HepG2 (cell line): ENCODE results near the gene LIPE. TPM values are rescaled to one million over a fixed set of nuclear protein-coding genes. Genes with fewer than 3 reads are reported as not detected.

ENCODE experiments used
- ATAC-seq: fragments of 200-7000 bp; cut with Tn5 transposase; 3 replicates; pipeline ENCODE4 v1.9.1; 2020; ENCODE audit warnings: mild to moderate bottlenecking, moderate library complexity
- BruUV-seq: library from RNA; stranded (reverse); fragments of 400-500 nt; replicated peaks from 2 replicates; lab custom pipeline; 2021; lab: Mats Ljungman, UMichigan
- CTCF ChIA-PET: fragments of 300-600 bp; formaldehyde crosslinking; extraction: SDS; loops from one replicate; lab custom pipeline; 2021; ENCODE audit warnings: low total read pairs, inconsistent platforms, low intra/inter-chr PET ratio; lab: Yijun Ruan, JAX
- POLR2A ChIA-PET: fragments of 350-600 bp; sonication (Branson Sonifier 250); formaldehyde crosslinking; loops from one replicate; lab custom pipeline; 2020; ENCODE audit warnings: antibody characterized with exemption, inconsistent platforms; lab: Yijun Ruan, JAX
- DNase-seq: peaks from one replicate; pipeline ENCODE4 v3.0.0-alpha.2; 2015; ENCODE audit warnings: low spot score
- FAIRE-seq: peaks from 3 replicates; lab custom pipeline; 2011; peaks lifted over from hg19 to GRCh38; lab: Jason Lieb, UNC
- H2AFZ ChIP-seq: one replicate; pipeline ENCODE4 v1.6.1; 2011; ENCODE audit warnings: low read length, inconsistent platforms
- H3K27ac ChIP-seq: fragments of 300-600 bp; 3 replicates; pipeline ENCODE4 v1.8.0; 2011; ENCODE audit warnings: mixed run types, mild to moderate bottlenecking, mixed read lengths, low read length, inconsistent platforms; ENCODE audit not compliant: insufficient read depth; ENCODE audit errors: extremely low read length
- H3K27me3 ChIP-seq, 2 experiments: fragments of 200-600 bp in 1 of 2; 2 replicates in 1 of 2; 3 replicates in 1 of 2; pipeline versions ENCODE4 v1.6.0 to v1.8.0; 2011; ENCODE audit warnings: low read length in 2 of 2, mild to moderate bottlenecking in 2 of 2, moderate library complexity in 2 of 2, inconsistent platforms in 1 of 2; ENCODE audit not compliant: insufficient read depth in 2 of 2, control insufficient read depth in 1 of 2
- H3K36me3 ChIP-seq, 2 experiments: fragments of 200-600 bp in 1 of 2; replicated peaks in 1 of 2; 2 replicates in 1 of 2; 3 replicates in 1 of 2; pipeline versions ENCODE4 v1.5.1 to v1.8.0; 2011; ENCODE audit warnings: low read length in 2 of 2, inconsistent platforms in 1 of 2; ENCODE audit not compliant: insufficient read depth in 2 of 2, control insufficient read depth in 1 of 2
- H3K4me1 ChIP-seq: 2 replicates; pipeline ENCODE4 v1.5.1; 2012; ENCODE audit warnings: low read length, inconsistent platforms; ENCODE audit not compliant: insufficient read depth
- H3K4me2 ChIP-seq: 2 replicates; pipeline ENCODE4 v1.6.0; 2011; ENCODE audit warnings: low read depth, low read length, inconsistent platforms
- H3K4me3 ChIP-seq, 3 experiments: fragments of 200-600 bp in 1 of 3; sonication (generic), shearing (Covaris generic) in 1 of 3; replicated peaks in 1 of 3; 2 replicates each; pipeline ENCODE4 v1.5.1; 2011 to 2016; ENCODE audit warnings: low read length in 3 of 3, inconsistent platforms in 2 of 3, low read depth in 2 of 3, mild to moderate bottlenecking in 2 of 3, control low read depth in 1 of 3, mixed read lengths in 1 of 3; ENCODE audit not compliant: insufficient read depth in 1 of 3
- H3K79me2 ChIP-seq: one replicate; pipeline ENCODE4 v1.6.1; 2011; ENCODE audit warnings: low read length, inconsistent platforms; ENCODE audit not compliant: insufficient read depth
- H3K9ac ChIP-seq: 2 replicates; pipeline ENCODE4 v1.6.0; 2011; ENCODE audit warnings: mild to moderate bottlenecking, low read depth, low read length, inconsistent platforms; ENCODE audit not compliant: insufficient read depth
- H3K9me3 ChIP-seq: 2 replicates; pipeline ENCODE4 v1.5.1; 2012; ENCODE audit warnings: mild to moderate bottlenecking, low read length
- H4K20me1 ChIP-seq: 2 replicates; pipeline ENCODE4 v1.6.0; 2011; ENCODE audit warnings: inconsistent platforms, mild to moderate bottlenecking, low read length, moderate library complexity; ENCODE audit not compliant: insufficient read depth
- ARNT ChIP-seq: fragments of 450-650 bp; IDR thresholded peaks from 2 replicates; pipeline ENCODE4 v1.6.1; 2017
- CENPT ChIP-seq: sonication (generic); formaldehyde crosslinking; IDR thresholded peaks from 2 replicates; pipeline ENCODE4 v1.8.0; 2022; ENCODE audit warnings: low read depth, mild to moderate bottlenecking, moderate library complexity, missing genetic modification reagents
- HHEX ChIP-seq: IDR thresholded peaks from 2 replicates; pipeline ENCODE4 v1.6.1; 2016; ENCODE audit warnings: control low read depth
- MIXL1 ChIP-seq: IDR thresholded peaks from 2 replicates; pipeline ENCODE4 v1.6.1; 2016
- RFX1 ChIP-seq: fragments of 450-650 bp; IDR thresholded peaks from 2 replicates; pipeline ENCODE4 v1.6.1; 2017
- SIN3B ChIP-seq: fragments of 150-350 bp; IDR thresholded peaks from 2 replicates; pipeline ENCODE4 v1.6.1; 2014; ENCODE audit warnings: low read length
- SRSF4 ChIP-seq: fragments of 200-400 bp; formaldehyde crosslinking; IDR thresholded peaks from one replicate; pipeline ENCODE4 v1.6.1; 2018; ENCODE audit warnings: mild to moderate bottlenecking, low read depth, low read length, moderate library complexity; ENCODE audit not compliant: poor library complexity, severe bottlenecking
- TAF15 ChIP-seq: fragments of 200-400 bp; formaldehyde crosslinking; IDR thresholded peaks from one replicate; pipeline ENCODE4 v1.6.1; 2018; ENCODE audit warnings: mild to moderate bottlenecking, low read depth, low read length; ENCODE audit not compliant: poor library complexity, severe bottlenecking
- TMF1 ChIP-seq: sonication (generic); formaldehyde crosslinking; IDR thresholded peaks from 2 replicates; pipeline ENCODE4 v1.8.1; 2022; ENCODE audit warnings: low read depth, missing genetic modification reagents
- ZFP1 ChIP-seq: IDR thresholded peaks from 2 replicates; pipeline ENCODE4 v1.6.1; 2016
- ZFP36L1 ChIP-seq: sonication (generic); formaldehyde crosslinking; IDR thresholded peaks from 2 replicates; pipeline ENCODE4 v1.8.0; 2022; ENCODE audit warnings: mild to moderate bottlenecking, missing genetic modification reagents, moderate library complexity
- ZNF3 ChIP-seq: IDR thresholded peaks from 2 replicates; pipeline ENCODE4 v1.7.0; 2017; ENCODE audit warnings: inconsistent platforms
- ZNF317 ChIP-seq: sonication (generic); formaldehyde crosslinking; IDR thresholded peaks from 2 replicates; pipeline ENCODE4 v1.5.0; 2020; ENCODE audit warnings: mild to moderate bottlenecking, missing genetic modification reagents
- ZNF597 ChIP-seq: sonication (generic); formaldehyde crosslinking; IDR thresholded peaks from 2 replicates; pipeline ENCODE4 v1.5.0; 2020; ENCODE audit warnings: missing genetic modification reagents
- ZNF614 ChIP-seq: IDR thresholded peaks from 2 replicates; pipeline ENCODE4 v1.6.1; 2018; ENCODE audit warnings: missing biosample characterization, missing genetic modification reagents, inconsistent platforms, borderline replicate concordance
- ZNF737 ChIP-seq: sonication (generic); formaldehyde crosslinking; IDR thresholded peaks from 2 replicates; pipeline ENCODE4 v1.5.0; 2020; ENCODE audit warnings: missing genetic modification reagents, mild to moderate bottlenecking, borderline replicate concordance
- WGBS: methylation state at CpG from one replicate; pipeline ENCODE4 v1.1.6; 2017; ENCODE audit warnings: low lambda C conversion rate; 5-methylcytosine and 5-hydroxymethylcytosine counted together
- in situ Hi-C: cut with HindIII; loops from 2 replicates; pipeline ENCODE4 v1.10.0; 2017; ENCODE audit warnings: low pct_unique_long_range_greater_than_20kb; ENCODE audit not compliant: extremely low pct_ligation_motif_present
- intact Hi-C: fragments of 100-400 bp; cut with micrococcal nuclease; formaldehyde crosslinking; loops from one replicate; pipeline ENCODE4 v1.10.0; 2022; ENCODE audit not compliant: unreplicated experiment
- polyA plus RNA-seq, 8 experiments: library from polyadenylated mRNA; depleted of rRNA in 3 of 8; stranded (reverse) in 7 of 8; unstranded in 1 of 8; fragments of >200 nt; fragmentation: Illumina TruSeq in 4 of 8; extraction: Trizol in 4 of 8; gene quantifications; 2 replicates each; pipeline versions ENCODE4 v1.2.1 to v1.2.3, GENCODE V29; 2011 to 2016; ENCODE audit warnings: low read depth in 4 of 8, missing spikeins in 1 of 8, mixed read lengths in 1 of 8; ENCODE audit not compliant: insufficient read depth in 1 of 8
- total RNA-seq, 5 experiments: library from RNA; depleted of rRNA; stranded (reverse); fragments of >200 nt; fragmentation: Illumina TruSeq; extraction: Trizol; gene quantifications; 2 replicates each; pipeline ENCODE4 v1.2.3, GENCODE V29; 2016; ENCODE audit warnings: low read depth in 1 of 5
- TF ChIP-seq, protein P1 (sequence below): sonication (generic); formaldehyde crosslinking; IDR thresholded peaks from 2 replicates; pipeline ENCODE4 v1.4.0; 2020; ENCODE audit warnings: mild to moderate bottlenecking, low read depth, missing genetic modification reagents
- TF ChIP-seq, protein P2 (sequence below): sonication (generic); formaldehyde crosslinking; IDR thresholded peaks from 2 replicates; pipeline ENCODE4 v1.8.1; 2023; ENCODE audit warnings: mild to moderate bottlenecking, missing genetic modification reagents, borderline replicate concordance
- TF ChIP-seq, protein P3 (sequence below): sonication (generic); formaldehyde crosslinking; IDR thresholded peaks from 2 replicates; pipeline ENCODE4 v1.4.0; 2020; ENCODE audit warnings: missing genetic modification reagents
- TF ChIP-seq, protein P4 (sequence below): sonication (generic); formaldehyde crosslinking; IDR thresholded peaks from 2 replicates; pipeline ENCODE4 v1.5.0; 2020; ENCODE audit warnings: mild to moderate bottlenecking, missing genetic modification reagents

Gene LIPE
- total and polyA plus RNA-seq, 2 of the 13 experiments (the other 11 are each of a cell fraction or from before 2014, with no cell fraction given), result not detected

DNA sequence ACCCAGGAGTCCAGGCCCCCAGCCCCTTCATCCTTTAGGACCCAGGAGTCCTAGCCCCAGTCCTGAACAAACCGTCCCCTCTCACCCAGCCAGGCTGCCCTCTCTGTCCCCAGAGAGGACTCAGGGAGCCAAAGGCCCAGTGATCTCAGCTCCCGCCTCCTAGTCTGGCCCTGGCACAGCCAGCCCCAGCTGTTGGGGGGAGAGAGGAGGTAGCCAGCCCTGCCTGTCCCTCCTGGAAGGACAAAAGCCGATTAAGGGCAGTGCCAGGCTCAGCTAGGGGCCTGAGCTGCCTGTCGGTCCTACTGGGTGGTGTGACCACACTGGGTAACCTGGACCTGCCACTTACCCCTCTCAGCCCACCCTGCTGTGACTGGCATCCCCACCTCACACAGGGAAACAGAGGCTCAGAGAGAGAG is 14.5 kb downstream of the LIPE start:
- no TSS peak for BruUV-seq
- Histone ChIP-seq H3K27me3 (peaks cover 6 to 42% of the 10 kb centered on the region in 2 experiments; a peak in 4 of 5 replicates), H3K4me2 (no peak overlapping the region), H4K20me1 (no peaks in the 10 kb centered on the region), H3K9ac (no peak overlapping the region), H3K79me2 (no peaks in the 10 kb centered on the region), H3K36me3 (no peaks in the 10 kb centered on the region)
- FAIRE-seq, result no peak
- CTCF ChIA-PET, result no interaction called here
- POLR2A ChIA-PET, result no interaction called here
- TF ChIP-seq TAF15 (no peak), ZNF317 (no peak), HHEX (CRISPR knock-in tag) (no peak), ZNF3 (CRISPR knock-in tag) (no peak), ZFP36L1 (CRISPR knock-in tag) (no peak), ZNF737 (CRISPR knock-in tag) (no peak), RFX1 (no peak), SIN3B (no peak), ZFP1 (CRISPR knock-in tag) (no peak), TMF1 (CRISPR knock-in tag) (no peak), ARNT (no peak), ZNF597 (CRISPR knock-in tag) (no peak), SRSF4 (no peak), MIXL1 (no peak), ZNF614 (CRISPR knock-in tag) (no peak), CENPT (no peak)
- TF ChIP-seq, protein P1, sequence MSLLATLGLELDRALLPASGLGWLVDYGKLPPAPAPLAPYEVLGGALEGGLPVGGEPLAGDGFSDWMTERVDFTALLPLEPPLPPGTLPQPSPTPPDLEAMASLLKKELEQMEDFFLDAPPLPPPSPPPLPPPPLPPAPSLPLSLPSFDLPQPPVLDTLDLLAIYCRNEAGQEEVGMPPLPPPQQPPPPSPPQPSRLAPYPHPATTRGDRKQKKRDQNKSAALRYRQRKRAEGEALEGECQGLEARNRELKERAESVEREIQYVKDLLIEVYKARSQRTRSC (CRISPR knock-in tag), result no peak
- TF ChIP-seq, protein P2, sequence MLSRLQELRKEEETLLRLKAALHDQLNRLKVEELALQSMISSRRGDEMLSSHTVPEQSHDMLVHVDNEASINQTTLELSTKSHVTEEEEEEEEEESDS (CRISPR knock-in tag), result no peak
- TF ChIP-seq, protein P3, sequence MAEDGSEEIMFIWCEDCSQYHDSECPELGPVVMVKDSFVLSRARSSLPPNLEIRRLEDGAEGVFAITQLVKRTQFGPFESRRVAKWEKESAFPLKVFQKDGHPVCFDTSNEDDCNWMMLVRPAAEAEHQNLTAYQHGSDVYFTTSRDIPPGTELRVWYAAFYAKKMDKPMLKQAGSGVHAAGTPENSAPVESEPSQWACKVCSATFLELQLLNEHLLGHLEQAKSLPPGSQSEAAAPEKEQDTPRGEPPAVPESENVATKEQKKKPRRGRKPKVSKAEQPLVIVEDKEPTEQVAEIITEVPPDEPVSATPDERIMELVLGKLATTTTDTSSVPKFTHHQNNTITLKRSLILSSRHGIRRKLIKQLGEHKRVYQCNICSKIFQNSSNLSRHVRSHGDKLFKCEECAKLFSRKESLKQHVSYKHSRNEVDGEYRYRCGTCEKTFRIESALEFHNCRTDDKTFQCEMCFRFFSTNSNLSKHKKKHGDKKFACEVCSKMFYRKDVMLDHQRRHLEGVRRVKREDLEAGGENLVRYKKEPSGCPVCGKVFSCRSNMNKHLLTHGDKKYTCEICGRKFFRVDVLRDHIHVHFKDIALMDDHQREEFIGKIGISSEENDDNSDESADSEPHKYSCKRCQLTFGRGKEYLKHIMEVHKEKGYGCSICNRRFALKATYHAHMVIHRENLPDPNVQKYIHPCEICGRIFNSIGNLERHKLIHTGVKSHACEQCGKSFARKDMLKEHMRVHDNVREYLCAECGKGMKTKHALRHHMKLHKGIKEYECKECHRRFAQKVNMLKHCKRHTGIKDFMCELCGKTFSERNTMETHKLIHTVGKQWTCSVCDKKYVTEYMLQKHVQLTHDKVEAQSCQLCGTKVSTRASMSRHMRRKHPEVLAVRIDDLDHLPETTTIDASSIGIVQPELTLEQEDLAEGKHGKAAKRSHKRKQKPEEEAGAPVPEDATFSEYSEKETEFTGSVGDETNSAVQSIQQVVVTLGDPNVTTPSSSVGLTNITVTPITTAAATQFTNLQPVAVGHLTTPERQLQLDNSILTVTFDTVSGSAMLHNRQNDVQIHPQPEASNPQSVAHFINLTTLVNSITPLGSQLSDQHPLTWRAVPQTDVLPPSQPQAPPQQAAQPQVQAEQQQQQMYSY (CRISPR knock-in tag), result no peak
- TF ChIP-seq, protein P4, sequence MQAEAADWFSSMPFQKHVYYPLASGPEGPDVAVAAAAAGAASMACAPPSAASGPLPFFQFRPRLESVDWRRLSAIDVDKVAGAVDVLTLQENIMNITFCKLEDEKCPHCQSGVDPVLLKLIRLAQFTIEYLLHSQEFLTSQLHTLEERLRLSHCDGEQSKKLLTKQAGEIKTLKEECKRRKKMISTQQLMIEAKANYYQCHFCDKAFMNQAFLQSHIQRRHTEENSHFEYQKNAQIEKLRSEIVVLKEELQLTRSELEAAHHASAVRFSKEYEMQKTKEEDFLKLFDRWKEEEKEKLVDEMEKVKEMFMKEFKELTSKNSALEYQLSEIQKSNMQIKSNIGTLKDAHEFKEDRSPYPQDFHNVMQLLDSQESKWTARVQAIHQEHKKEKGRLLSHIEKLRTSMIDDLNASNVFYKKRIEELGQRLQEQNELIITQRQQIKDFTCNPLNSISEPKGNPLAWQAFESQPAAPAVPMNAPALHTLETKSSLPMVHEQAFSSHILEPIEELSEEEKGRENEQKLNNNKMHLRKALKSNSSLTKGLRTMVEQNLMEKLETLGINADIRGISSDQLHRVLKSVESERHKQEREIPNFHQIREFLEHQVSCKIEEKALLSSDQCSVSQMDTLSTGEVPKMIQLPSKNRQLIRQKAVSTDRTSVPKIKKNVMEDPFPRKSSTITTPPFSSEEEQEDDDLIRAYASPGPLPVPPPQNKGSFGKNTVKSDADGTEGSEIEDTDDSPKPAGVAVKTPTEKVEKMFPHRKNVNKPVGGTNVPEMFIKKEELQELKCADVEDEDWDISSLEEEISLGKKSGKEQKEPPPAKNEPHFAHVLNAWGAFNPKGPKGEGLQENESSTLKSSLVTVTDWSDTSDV (CRISPR knock-in tag), result no peak
- TF ChIP-seq, all 625 proteins: peak for 0
- Histone ChIP-seq H2AFZ (no peak overlapping the region), H3K4me1 (no peaks in the 10 kb centered on the region), H3K9me3 (no peaks in the 10 kb centered on the region), H3K27ac (no peak overlapping the region), H3K4me3 (no peak overlapping the region)
- intact Hi-C loops (no loop called here), in situ Hi-C loops (no loop called here)
- no peak for DNase-seq
- no peak for ATAC-seq
- no CpG with 5 or more reads among the region's 4 CpGs for WGBS
